Measurements from ENCODE around the gene SRGAP1. TPM values are rescaled to one million over a fixed set of nuclear protein-coding genes. Genes with fewer than 3 reads are reported as not detected.

The SRGAP1 gene
- total RNA-seq, 1 experiment from 2014 or later, result 65.0 TPM

DNA sequence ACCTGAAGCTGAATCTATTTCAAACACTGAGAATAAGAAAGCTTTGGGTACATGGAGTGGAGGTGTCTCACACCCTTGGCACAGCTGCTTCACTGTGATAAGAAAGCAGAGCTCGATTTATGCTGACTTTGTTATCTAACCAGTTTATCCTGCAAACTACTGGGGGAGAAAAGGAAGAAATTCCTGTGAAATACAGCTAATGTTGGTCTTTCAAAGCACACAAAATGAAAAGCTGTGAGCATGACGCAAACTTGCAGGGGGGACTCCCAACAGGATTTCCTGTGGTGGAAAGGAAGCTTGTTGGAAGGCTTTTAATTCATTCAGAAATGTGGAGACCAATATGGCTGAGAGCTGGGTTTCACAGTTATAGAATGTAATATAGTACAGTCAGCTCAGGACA, 53.4 kb downstream of the SRGAP1 start:
- H3K4me3 Mint-ChIP-seq (ENCODE audit: unreplicated experiment), result no peak overlapping the region
- peak overlapping the region; percentile 68 for H3K27ac Mint-ChIP-seq (ENCODE audit: low read depth, unreplicated experiment)
- CTCF ChIA-PET, result interaction anchor here (0.7 to 1.1 kb wide), 2 partner anchors 15 to 72 kb away, joined by 3 read pairs; no protein-coding TSS in a partner anchor
- intact Hi-C loops (cut with micrococcal nuclease), result no loop called here
- no peaks in the 10 kb centered on the region for H3K27me3 Mint-ChIP-seq (ENCODE audit: insufficient read depth, unreplicated experiment)
- no peaks in the 10 kb centered on the region for H3K36me3 Mint-ChIP-seq (ENCODE audit: insufficient read depth, unreplicated experiment)
- DNase-seq (ENCODE audit: unreplicated experiment), result no peak
- POLR2A ChIA-PET, result interaction anchor here (0.7 to 3.3 kb wide), 7 partner anchors 10 to 76 kb away, joined by 3 to 15 read pairs (median 4); no protein-coding TSS in a partner anchor
- TF ChIP-seq, protein P1, sequence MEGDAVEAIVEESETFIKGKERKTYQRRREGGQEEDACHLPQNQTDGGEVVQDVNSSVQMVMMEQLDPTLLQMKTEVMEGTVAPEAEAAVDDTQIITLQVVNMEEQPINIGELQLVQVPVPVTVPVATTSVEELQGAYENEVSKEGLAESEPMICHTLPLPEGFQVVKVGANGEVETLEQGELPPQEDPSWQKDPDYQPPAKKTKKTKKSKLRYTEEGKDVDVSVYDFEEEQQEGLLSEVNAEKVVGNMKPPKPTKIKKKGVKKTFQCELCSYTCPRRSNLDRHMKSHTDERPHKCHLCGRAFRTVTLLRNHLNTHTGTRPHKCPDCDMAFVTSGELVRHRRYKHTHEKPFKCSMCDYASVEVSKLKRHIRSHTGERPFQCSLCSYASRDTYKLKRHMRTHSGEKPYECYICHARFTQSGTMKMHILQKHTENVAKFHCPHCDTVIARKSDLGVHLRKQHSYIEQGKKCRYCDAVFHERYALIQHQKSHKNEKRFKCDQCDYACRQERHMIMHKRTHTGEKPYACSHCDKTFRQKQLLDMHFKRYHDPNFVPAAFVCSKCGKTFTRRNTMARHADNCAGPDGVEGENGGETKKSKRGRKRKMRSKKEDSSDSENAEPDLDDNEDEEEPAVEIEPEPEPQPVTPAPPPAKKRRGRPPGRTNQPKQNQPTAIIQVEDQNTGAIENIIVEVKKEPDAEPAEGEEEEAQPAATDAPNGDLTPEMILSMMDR (IDR thresholded peaks at IDR 0.05; ENCODE audit: unreplicated experiment), result no peak
- H3K9me3 Mint-ChIP-seq (ENCODE audit: unreplicated experiment), result no peaks in the 10 kb centered on the region
- peaks cover 15% of the 10 kb centered on the region for H3K4me1 Mint-ChIP-seq (ENCODE audit: insufficient read depth, unreplicated experiment)
- BruUV-seq (replicated peaks), result TSS peak; percentile 2

DNA sequence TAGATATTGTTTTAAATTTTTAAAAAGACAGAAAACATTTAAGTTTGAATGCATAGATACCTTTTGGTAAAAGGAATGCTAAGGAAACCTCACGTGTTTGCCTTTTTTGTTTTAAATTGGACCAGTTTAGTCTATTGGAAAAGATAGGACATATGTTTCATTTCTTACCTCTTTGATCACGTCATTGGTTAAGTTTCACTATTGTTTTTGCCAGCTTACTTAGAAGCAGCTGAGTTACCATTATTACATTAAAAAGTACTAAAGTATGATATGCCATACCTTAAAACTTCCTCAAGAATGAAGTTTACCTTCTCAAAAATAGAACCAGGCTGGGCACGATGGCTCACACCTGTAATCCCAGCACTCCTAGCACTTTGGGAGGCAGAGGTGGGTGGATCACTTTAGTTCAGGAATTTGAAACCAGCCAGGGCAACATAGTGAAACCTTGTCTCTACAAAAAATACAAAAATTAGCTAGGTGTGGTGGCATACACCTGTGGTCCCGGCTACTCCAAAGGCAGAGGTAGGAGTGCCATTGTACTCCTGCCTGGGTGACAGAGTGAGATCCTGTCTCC, 54.4 kb downstream of the SRGAP1 start:
- Mint-ChIP-seq H3K4me3 (ENCODE audit: unreplicated experiment) (no peak overlapping the region), H3K27me3 (ENCODE audit: insufficient read depth, unreplicated experiment) (no peaks in the 10 kb centered on the region), H3K27ac (ENCODE audit: low read depth, unreplicated experiment) (peak overlapping the region; percentile 27), H3K4me1 (ENCODE audit: insufficient read depth, unreplicated experiment) (peaks cover 15% of the 10 kb centered on the region), H3K9me3 (ENCODE audit: unreplicated experiment) (no peaks in the 10 kb centered on the region), H3K36me3 (ENCODE audit: insufficient read depth, unreplicated experiment) (no peaks in the 10 kb centered on the region)
- DNase-seq (ENCODE audit: unreplicated experiment), result no peak
- TF ChIP-seq, protein P1 (IDR thresholded peaks at IDR 0.05; ENCODE audit: unreplicated experiment), result no peak
- BruUV-seq (replicated peaks), result no TSS peak
- intact Hi-C loops (cut with micrococcal nuclease), result no loop called here
- ChIA-PET CTCF (interaction anchor here (0.6 to 1.7 kb wide), 6 partner anchors 11 to 407 kb away, joined by 3 to 5 read pairs (median 4); no protein-coding TSS in a partner anchor), POLR2A (interaction anchor here (0.6 to 3.3 kb wide), 8 partner anchors 11 to 46 kb away, joined by 3 to 15 read pairs (median 4); no protein-coding TSS in a partner anchor)

DNA sequence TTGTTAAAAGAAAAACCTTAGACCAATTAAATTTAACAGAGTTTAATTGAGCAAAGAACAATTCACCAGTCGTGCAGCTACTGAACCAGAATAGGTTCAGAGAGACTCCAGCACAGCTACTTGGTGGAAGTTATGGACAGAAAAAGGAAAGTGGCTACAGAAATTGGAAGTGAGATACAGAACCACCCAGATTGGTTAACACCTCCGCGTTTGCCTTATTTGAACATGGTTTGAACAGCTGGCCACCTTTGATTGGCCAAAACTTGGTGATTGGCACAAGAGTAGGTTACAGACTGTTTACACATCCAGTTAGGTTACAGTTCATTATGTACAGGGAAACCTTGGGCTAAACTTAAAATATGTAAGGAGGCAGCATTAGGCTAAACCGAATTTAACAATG, 54.9 kb downstream of the SRGAP1 start:
- TF ChIP-seq, protein P1 (IDR thresholded peaks at IDR 0.05; ENCODE audit: unreplicated experiment), result no peak
- BruUV-seq (replicated peaks), result no TSS peak
- intact Hi-C loops (cut with micrococcal nuclease), result no loop called here
- no peaks in the 10 kb centered on the region for H3K9me3 Mint-ChIP-seq (ENCODE audit: unreplicated experiment)
- no peak overlapping the region for H3K4me3 Mint-ChIP-seq (ENCODE audit: unreplicated experiment)
- no peaks in the 10 kb centered on the region for H3K36me3 Mint-ChIP-seq (ENCODE audit: insufficient read depth, unreplicated experiment)
- peaks cover 20% of the 10 kb centered on the region for H3K4me1 Mint-ChIP-seq (ENCODE audit: insufficient read depth, unreplicated experiment)
- POLR2A ChIA-PET, result interaction anchor here (0.6 to 3.3 kb wide), 6 partner anchors 11 to 54 kb away, joined by 3 to 15 read pairs (median 6); partner anchors contain the start of gene SRGAP1
- DNase-seq (ENCODE audit: unreplicated experiment), result no peak
- H3K27me3 Mint-ChIP-seq (ENCODE audit: insufficient read depth, unreplicated experiment), result no peaks in the 10 kb centered on the region
- CTCF ChIA-PET, result interaction anchor here (0.6 to 1.7 kb wide), 4 partner anchors 11 to 407 kb away, joined by 3 to 5 read pairs (median 4); no protein-coding TSS in a partner anchor
- H3K27ac Mint-ChIP-seq (ENCODE audit: low read depth, unreplicated experiment), result peak overlapping the region; percentile 27

DNA sequence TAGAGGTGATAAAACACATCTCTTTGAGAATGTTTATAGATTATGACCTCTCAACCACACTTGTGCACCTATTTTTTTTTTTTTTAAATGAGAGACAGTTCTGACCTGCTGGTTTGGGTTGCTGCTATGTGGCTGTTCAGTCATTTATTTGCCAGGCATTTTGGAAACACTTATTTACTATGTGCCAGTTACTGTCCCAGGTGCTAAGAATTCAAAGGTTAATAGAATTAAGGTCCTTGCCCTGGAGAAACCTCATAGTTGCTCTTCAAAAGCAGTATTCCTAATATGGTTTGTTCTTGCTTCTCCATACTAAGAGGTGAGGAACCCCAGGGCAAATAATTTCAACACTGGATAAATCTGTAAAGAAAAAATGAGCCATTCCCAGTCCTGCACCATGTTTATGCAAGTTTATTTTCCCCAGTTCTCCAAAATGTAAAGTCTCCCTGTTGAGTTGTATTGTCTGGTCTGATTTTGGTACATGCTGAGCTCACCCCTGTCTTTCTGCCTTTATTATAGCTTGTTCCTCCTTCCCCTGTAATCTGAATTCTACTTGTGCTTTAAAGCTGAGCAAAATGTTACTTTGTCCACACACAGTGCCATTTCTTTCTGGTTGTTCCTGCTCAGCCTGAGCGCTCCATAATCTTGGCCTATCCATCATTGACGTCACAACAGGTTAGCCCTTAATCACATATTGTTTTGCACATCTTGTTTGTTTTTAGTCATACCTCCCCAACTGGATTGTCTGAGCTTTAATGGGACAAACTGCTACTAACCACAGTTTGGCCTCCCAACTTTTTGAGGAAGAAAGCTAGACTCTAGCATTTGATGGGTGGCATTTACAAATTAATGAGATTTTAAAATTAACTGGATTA, 56.7 kb downstream of the SRGAP1 start:
- Mint-ChIP-seq H3K27ac (ENCODE audit: low read depth, unreplicated experiment) (peak overlapping the region; percentile 0), H3K36me3 (ENCODE audit: insufficient read depth, unreplicated experiment) (no peaks in the 10 kb centered on the region), H3K9me3 (ENCODE audit: unreplicated experiment) (no peaks in the 10 kb centered on the region), H3K4me1 (ENCODE audit: insufficient read depth, unreplicated experiment) (peaks cover 32% of the 10 kb centered on the region), H3K27me3 (ENCODE audit: insufficient read depth, unreplicated experiment) (no peaks in the 10 kb centered on the region), H3K4me3 (ENCODE audit: unreplicated experiment) (no peak overlapping the region)
- BruUV-seq (replicated peaks), result no TSS peak
- DNase-seq (ENCODE audit: unreplicated experiment), result peak; percentile 46
- TF ChIP-seq, protein P1 (IDR thresholded peaks at IDR 0.05; ENCODE audit: unreplicated experiment), result no peak
- CTCF ChIA-PET, result interaction anchor here (0.7 to 1.1 kb wide), 4 partner anchors 10 to 112 kb away, joined by 3 to 4 read pairs (median 3); no protein-coding TSS in a partner anchor
- intact Hi-C loops (cut with micrococcal nuclease), result no loop called here
- POLR2A ChIA-PET, result interaction anchor here (0.7 to 2.6 kb wide), 17 partner anchors 9 to 188 kb away, joined by 3 to 11 read pairs (median 4); partner anchors contain the start of gene SRGAP1
